PC-3 (cell line): Measurements from ENCODE around the gene UROC1. TPM values are rescaled to one million over a fixed set of nuclear protein-coding genes. Genes with fewer than 3 reads are reported as not detected.

Experiments used
- ATAC-seq: fragments of 200-7000 bp; cut with Tn5 transposase; 2 replicates; pipeline ENCODE4 v1.9.1; 2020; ENCODE audit warnings: mild to moderate bottlenecking, moderate library complexity
- BruUV-seq: library from RNA; stranded (reverse); fragments of 400-500 nt; replicated peaks from 2 replicates; lab custom pipeline; 2021; lab: Mats Ljungman, UMichigan
- CTCF ChIA-PET: fragments of 300-600 bp; sonication (Branson Sonifier 250); formaldehyde crosslinking; loops from one replicate; lab custom pipeline; 2022; ENCODE audit warnings: antibody characterized with exemption; lab: Charles Lee
- POLR2A ChIA-PET: fragments of 300-600 bp; sonication (Branson Sonifier 250); formaldehyde crosslinking; loops from one replicate; lab custom pipeline; 2022; ENCODE audit warnings: antibody characterized with exemption; ENCODE audit not compliant: unreplicated experiment; lab: Charles Lee
- DNase-seq: peaks from one replicate; pipeline ENCODE4 v3.0.0-alpha.2; 2015
- H2AFZ ChIP-seq: fragments of 300-600 bp; sonication (generic); 2 replicates; pipeline ENCODE4 v1.6.0; 2016; ENCODE audit warnings: antibody characterized with exemption, low read length
- H3F3A ChIP-seq: fragments of 300-600 bp; sonication (generic); one replicate; pipeline ENCODE4 v1.6.0; 2017; ENCODE audit warnings: antibody characterized with exemption, low read length, control low read depth, mild to moderate bottlenecking; ENCODE audit not compliant: unreplicated experiment
- H3K27ac ChIP-seq: fragments of 300-600 bp; sonication (generic); 2 replicates; pipeline ENCODE4 v1.5.1; 2016; ENCODE audit warnings: mild to moderate bottlenecking, low read length
- H3K27me3 ChIP-seq: fragments of 300-600 bp; sonication (generic); 2 replicates; pipeline ENCODE4 v1.6.1; 2016; ENCODE audit warnings: low read length, mixed read lengths
- H3K36me3 ChIP-seq: fragments of 300-600 bp; sonication (generic); 2 replicates; pipeline ENCODE4 v1.6.1; 2016; ENCODE audit warnings: low read depth, mixed run types, low read length, mixed read lengths
- H3K4me1 ChIP-seq: fragments of 300-600 bp; sonication (generic); 2 replicates; pipeline ENCODE4 v1.5.1; 2016; ENCODE audit warnings: low read length; ENCODE audit not compliant: insufficient read depth
- H3K4me2 ChIP-seq: fragments of 300-600 bp; sonication (generic); 2 replicates; pipeline ENCODE4 v1.6.0; 2016; ENCODE audit warnings: low read length
- H3K4me3 ChIP-seq: fragments of 300-600 bp; sonication (generic); 2 replicates; pipeline ENCODE4 v1.5.1; 2016; ENCODE audit warnings: mild to moderate bottlenecking, low read length, mixed read lengths
- H3K79me2 ChIP-seq: fragments of 300-600 bp; sonication (generic); 2 replicates; pipeline ENCODE4 v1.6.1; 2017; ENCODE audit warnings: low read length, mixed read lengths
- H3K9ac ChIP-seq: fragments of 300-600 bp; sonication (generic); 2 replicates; pipeline ENCODE4 v1.6.0; 2016; ENCODE audit warnings: mild to moderate bottlenecking, low read length
- H3K9me2 ChIP-seq: fragments of 300-600 bp; sonication (generic); replicated peaks from 2 replicates; pipeline ENCODE4 v1.6.1; 2016; ENCODE audit warnings: mixed run types, low read length, mixed read lengths
- H3K9me3 ChIP-seq: fragments of 300-600 bp; sonication (generic); 2 replicates; pipeline ENCODE4 v1.6.1; 2016; ENCODE audit warnings: low read length, mixed read lengths
- H4K20me1 ChIP-seq: fragments of 300-600 bp; sonication (generic); 2 replicates; pipeline ENCODE4 v1.6.1; 2016; ENCODE audit warnings: low read length, mixed read lengths
- CTCF ChIP-seq: fragments of 300-600 bp; sonication (generic); conservative IDR thresholded peaks from 2 replicates; pipeline ENCODE4 v1.5.1; 2017; ENCODE audit warnings: antibody characterized with exemption, low read depth, mild to moderate bottlenecking, low read length
- EZH2 ChIP-seq: fragments of 300-600 bp; sonication (generic); IDR thresholded peaks from one replicate; pipeline ENCODE4 v1.6.1; 2017; ENCODE audit warnings: antibody characterized with exemption, mild to moderate bottlenecking, low read length; ENCODE audit not compliant: unreplicated experiment
- EZH2phosphoT487 ChIP-seq: fragments of 300-600 bp; sonication (generic); IDR thresholded peaks from 2 replicates; pipeline ENCODE4 v1.6.1; 2018; ENCODE audit warnings: mild to moderate bottlenecking, antibody characterized with exemption, low read length, borderline replicate concordance
- intact Hi-C: fragments of 100-400 bp; cut with micrococcal nuclease; formaldehyde crosslinking; loops from 2 replicates; pipeline ENCODE4 v1.9.0; 2023
- total RNA-seq: library from RNA; depleted of rRNA; stranded (reverse); fragments of >200 nt; gene quantifications from 2 replicates; pipeline ENCODE4 v1.2.3, GENCODE V29; 2014

Gene UROC1
- total RNA-seq, 1 experiment from 2014 or later = not detected

DNA sequence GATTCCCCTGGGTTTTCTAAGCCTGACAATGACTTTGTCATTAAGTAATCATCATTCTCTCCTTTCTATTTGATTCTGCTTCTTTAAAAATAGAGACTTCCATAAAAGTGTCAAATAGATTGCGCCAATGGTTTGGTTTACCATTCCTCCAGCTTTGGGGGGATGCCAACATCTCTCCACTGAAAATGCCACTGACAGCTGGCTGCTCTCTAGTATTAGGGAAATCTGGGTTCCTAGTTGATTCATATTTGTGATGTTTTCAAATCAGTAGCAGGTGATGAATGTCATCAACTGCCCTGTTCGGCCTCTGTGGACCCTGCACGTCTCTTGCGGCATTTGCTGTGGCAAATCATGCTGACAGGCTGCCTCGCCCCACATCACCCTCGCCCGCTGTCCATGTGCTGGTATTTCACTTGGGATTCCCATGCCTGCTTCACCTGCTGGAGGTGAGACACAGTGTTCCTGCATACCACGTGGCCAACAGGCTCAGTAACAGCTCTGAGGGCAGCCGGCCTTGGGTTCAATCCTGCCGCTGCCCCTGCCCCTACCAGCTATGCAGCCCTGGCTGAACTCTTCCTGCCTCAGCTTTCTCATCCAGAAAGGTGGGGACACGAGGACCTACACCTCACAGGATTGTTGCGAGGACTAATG lies 70.0 kb downstream of the UROC1 start:
- H3K79me2 ChIP-seq = no peaks in the 10 kb centered on the region

GRCh38 chr3:126446791-126447190 lies 70.8 kb downstream of the UROC1 start:
- no peaks in the 10 kb centered on the region for H3K79me2 ChIP-seq
- CTCF ChIA-PET = no interaction called here
- no TSS peak for BruUV-seq

More for the DNA sequence above, 70.0 kb downstream of the UROC1 start:
- Histone ChIP-seq H2AFZ (no peak overlapping the region), H3K36me3 (no peaks in the 10 kb centered on the region), H3K27me3 (no peaks in the 10 kb centered on the region), H3K4me2 (no peak overlapping the region), H3K9me2 (no peaks in the 10 kb centered on the region), H3K27ac (no peak overlapping the region), H3F3A (no peaks in the 10 kb centered on the region), H3K4me3 (no peak overlapping the region), H4K20me1 (no peaks in the 10 kb centered on the region), H3K9me3 (no peaks in the 10 kb centered on the region), H3K9ac (no peak overlapping the region), H3K4me1 (no peaks in the 10 kb centered on the region)
- no TSS peak for BruUV-seq
- intact Hi-C loops = no loop called here
- CTCF ChIA-PET = no interaction called here
- TF ChIP-seq EZH2 (no peak), CTCF (no peak), EZH2phosphoT487 (no peak)
- POLR2A ChIA-PET = interaction anchor here (0.7 kb wide), 1 partner anchor 66 kb away, joined by 3 read pairs; no protein-coding TSS in a partner anchor
- DNase-seq (no peak), ATAC-seq (no peak)

More at GRCh38 chr3:126446791-126447190, 70.8 kb downstream of the UROC1 start:
- Histone ChIP-seq H2AFZ (no peak overlapping the region), H3F3A (no peaks in the 10 kb centered on the region), H3K9ac (no peak overlapping the region), H3K36me3 (no peaks in the 10 kb centered on the region), H3K27ac (no peak overlapping the region), H3K9me2 (no peaks in the 10 kb centered on the region), H3K4me1 (no peaks in the 10 kb centered on the region), H3K4me3 (no peak overlapping the region), H3K27me3 (no peaks in the 10 kb centered on the region), H3K9me3 (no peaks in the 10 kb centered on the region), H4K20me1 (no peaks in the 10 kb centered on the region), H3K4me2 (no peak overlapping the region)
- TF ChIP-seq EZH2phosphoT487 = no peak
- TF ChIP-seq CTCF = no peak
- DNase-seq = no peak
- no peak for ATAC-seq
- POLR2A ChIA-PET = interaction anchor here (0.7 kb wide), 1 partner anchor 66 kb away, joined by 3 read pairs; no protein-coding TSS in a partner anchor
- intact Hi-C loops = no loop called here
